K562 (cell line): ENCODE results near the gene MRPL40. TPM values are rescaled to one million over a fixed set of nuclear protein-coding genes. Genes with fewer than 3 reads are reported as not detected.

Experiments used
- CBX3 ChIP-seq, 2 experiments: IDR thresholded peaks; 1 replicate in 1 of 2; 2 replicates in 1 of 2; pipeline ENCODE4 v1.6.1; 2012; ENCODE audit warnings: inconsistent platforms in 2 of 2, low read length in 2 of 2, borderline replicate concordance in 1 of 2, control low read depth in 1 of 2
- CHD1 ChIP-seq: fragments of 200-600 bp; sonication (generic); IDR thresholded peaks from one replicate; pipeline ENCODE4 v1.6.1; 2012; ENCODE audit warnings: mild to moderate bottlenecking, moderate library complexity, low read length, inconsistent platforms
- CHD2 ChIP-seq: IDR thresholded peaks from 2 replicates; pipeline ENCODE4 v1.6.1; 2011; ENCODE audit warnings: low read depth, low read length
- HDAC6 ChIP-seq: IDR thresholded peaks from 2 replicates; pipeline ENCODE4 v1.6.1; 2012; ENCODE audit warnings: low read depth, mild to moderate bottlenecking, control low read depth, inconsistent platforms, low read length, moderate library complexity
- KDM5B ChIP-seq: fragments of 200-600 bp; sonication (generic); IDR thresholded peaks from 2 replicates; pipeline ENCODE4 v1.6.1; 2012; ENCODE audit warnings: low read depth, mild to moderate bottlenecking, moderate library complexity, low read length, control low read depth, inconsistent platforms; ENCODE audit not compliant: insufficient replicate concordance
- NFXL1 ChIP-seq: fragments of 450-650 bp; formaldehyde crosslinking; IDR thresholded peaks from 2 replicates; pipeline ENCODE4 v1.4.0; 2021; ENCODE audit warnings: mild to moderate bottlenecking
- SETDB1 ChIP-seq: IDR thresholded peaks from one replicate; pipeline ENCODE4 v1.6.1; 2012; ENCODE audit warnings: low read length, control low read depth, inconsistent platforms
- TEAD4 ChIP-seq, 2 experiments: sonication (generic) in 1 of 2; formaldehyde crosslinking in 1 of 2; IDR thresholded peaks; 2 replicates each; pipeline versions ENCODE4 v1.6.1 to v1.8.0; 2012 to 2022; ENCODE audit warnings: borderline replicate concordance in 1 of 2, inconsistent platforms in 1 of 2, low read length in 1 of 2, mild to moderate bottlenecking in 1 of 2, missing genetic modification reagents in 1 of 2
- WHSC1 ChIP-seq: IDR thresholded peaks from one replicate; pipeline ENCODE4 v1.6.1; 2012; ENCODE audit warnings: low read length, control low read depth, inconsistent platforms
- XRCC5 ChIP-seq: fragments of 200-400 bp; formaldehyde crosslinking; IDR thresholded peaks from 2 replicates; pipeline ENCODE4 v1.6.1; 2017; ENCODE audit warnings: low read depth, mild to moderate bottlenecking, low read length
- ZBTB7A ChIP-seq: IDR thresholded peaks from 2 replicates; pipeline ENCODE4 v1.6.1; 2011; ENCODE audit warnings: low read depth, mild to moderate bottlenecking, low read length, moderate library complexity, borderline replicate concordance; ENCODE audit not compliant: control insufficient read depth
- polyA plus RNA-seq, 8 experiments: library from polyadenylated mRNA; depleted of rRNA in 4 of 8; stranded (reverse) in 5 of 8; unstranded in 3 of 8; fragments of >200 nt; fragmentation: Nextera tagmentation in 2 of 8; fragmentation: Illumina TruSeq in 1 of 8; extraction: Ambion mirVana in 2 of 8; extraction: Trizol in 1 of 8; gene quantifications; 2 replicates each; pipeline versions ENCODE4 v1.2.1 to v1.2.3, GENCODE V29; 2011 to 2014; ENCODE audit warnings: inconsistent platforms in 1 of 8, missing spikeins in 1 of 8
- total RNA-seq, 7 experiments: library from RNA; depleted of rRNA in 6 of 7; stranded (reverse); fragments of >200 nt in 6 of 7; fragmentation: Illumina TruSeq in 2 of 7; extraction: Trizol in 2 of 7; gene quantifications; 2 replicates each; pipeline versions ENCODE4 v1.2.1 to v1.2.3, GENCODE V29; 2011 to 2021; ENCODE audit warnings: low replicate concordance in 1 of 7
- TF ChIP-seq, protein P1 (sequence below): fragments of 200-600 bp; sonication (generic); IDR thresholded peaks from one replicate; pipeline ENCODE4 v1.6.1; 2012; ENCODE audit warnings: mild to moderate bottlenecking, low read depth, low read length, inconsistent platforms
- TF ChIP-seq, protein P2 (sequence below): IDR thresholded peaks from 2 replicates; pipeline ENCODE4 v1.6.1; 2011; ENCODE audit not compliant: insufficient read length; ENCODE audit errors: extremely low read depth

The MRPL40 gene
- total and polyA plus RNA-seq, 9 of the 15 experiments (the other 6 are each of a cell fraction or from before 2014, with no cell fraction given): 132 to 652 (median 208) TPM

DNA sequence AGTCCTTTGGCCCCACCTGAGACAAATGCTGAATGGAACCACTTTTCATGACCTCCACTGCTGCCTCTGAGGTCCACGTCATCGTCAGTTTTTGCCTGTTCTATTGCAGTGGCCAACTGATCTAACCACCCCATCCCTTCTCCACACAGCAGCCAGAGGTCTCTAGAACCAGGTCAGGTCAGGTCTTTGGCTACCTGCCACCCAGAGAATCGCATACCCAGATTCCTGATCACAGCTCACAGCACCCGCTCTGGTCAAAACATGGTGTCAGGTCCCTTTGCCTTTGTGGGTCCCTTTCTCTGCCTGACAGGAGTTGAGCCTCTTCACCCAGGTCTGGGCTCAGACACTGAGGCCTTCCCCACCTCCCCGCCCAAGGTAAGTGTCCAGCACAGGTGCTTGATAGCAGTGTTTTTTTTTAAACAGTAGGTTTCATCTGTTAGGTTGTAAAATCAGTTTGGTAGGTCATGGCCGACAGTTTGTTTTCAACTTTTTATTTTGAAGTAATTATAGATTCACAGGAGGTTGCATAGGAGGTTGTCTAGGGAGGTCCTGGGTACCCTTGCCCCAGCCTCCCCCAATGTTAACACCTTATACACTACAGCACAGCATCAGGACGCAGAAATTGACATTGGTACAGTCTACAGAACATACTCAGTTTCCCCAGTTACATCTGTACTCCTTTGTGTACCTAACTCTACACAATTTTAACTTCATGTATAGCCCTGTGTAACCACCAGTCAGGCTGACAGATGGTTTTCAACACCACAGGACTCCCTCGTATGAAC is 8.3 kb downstream of the MRPL40 start (continued):
- TF ChIP-seq, protein P1, sequence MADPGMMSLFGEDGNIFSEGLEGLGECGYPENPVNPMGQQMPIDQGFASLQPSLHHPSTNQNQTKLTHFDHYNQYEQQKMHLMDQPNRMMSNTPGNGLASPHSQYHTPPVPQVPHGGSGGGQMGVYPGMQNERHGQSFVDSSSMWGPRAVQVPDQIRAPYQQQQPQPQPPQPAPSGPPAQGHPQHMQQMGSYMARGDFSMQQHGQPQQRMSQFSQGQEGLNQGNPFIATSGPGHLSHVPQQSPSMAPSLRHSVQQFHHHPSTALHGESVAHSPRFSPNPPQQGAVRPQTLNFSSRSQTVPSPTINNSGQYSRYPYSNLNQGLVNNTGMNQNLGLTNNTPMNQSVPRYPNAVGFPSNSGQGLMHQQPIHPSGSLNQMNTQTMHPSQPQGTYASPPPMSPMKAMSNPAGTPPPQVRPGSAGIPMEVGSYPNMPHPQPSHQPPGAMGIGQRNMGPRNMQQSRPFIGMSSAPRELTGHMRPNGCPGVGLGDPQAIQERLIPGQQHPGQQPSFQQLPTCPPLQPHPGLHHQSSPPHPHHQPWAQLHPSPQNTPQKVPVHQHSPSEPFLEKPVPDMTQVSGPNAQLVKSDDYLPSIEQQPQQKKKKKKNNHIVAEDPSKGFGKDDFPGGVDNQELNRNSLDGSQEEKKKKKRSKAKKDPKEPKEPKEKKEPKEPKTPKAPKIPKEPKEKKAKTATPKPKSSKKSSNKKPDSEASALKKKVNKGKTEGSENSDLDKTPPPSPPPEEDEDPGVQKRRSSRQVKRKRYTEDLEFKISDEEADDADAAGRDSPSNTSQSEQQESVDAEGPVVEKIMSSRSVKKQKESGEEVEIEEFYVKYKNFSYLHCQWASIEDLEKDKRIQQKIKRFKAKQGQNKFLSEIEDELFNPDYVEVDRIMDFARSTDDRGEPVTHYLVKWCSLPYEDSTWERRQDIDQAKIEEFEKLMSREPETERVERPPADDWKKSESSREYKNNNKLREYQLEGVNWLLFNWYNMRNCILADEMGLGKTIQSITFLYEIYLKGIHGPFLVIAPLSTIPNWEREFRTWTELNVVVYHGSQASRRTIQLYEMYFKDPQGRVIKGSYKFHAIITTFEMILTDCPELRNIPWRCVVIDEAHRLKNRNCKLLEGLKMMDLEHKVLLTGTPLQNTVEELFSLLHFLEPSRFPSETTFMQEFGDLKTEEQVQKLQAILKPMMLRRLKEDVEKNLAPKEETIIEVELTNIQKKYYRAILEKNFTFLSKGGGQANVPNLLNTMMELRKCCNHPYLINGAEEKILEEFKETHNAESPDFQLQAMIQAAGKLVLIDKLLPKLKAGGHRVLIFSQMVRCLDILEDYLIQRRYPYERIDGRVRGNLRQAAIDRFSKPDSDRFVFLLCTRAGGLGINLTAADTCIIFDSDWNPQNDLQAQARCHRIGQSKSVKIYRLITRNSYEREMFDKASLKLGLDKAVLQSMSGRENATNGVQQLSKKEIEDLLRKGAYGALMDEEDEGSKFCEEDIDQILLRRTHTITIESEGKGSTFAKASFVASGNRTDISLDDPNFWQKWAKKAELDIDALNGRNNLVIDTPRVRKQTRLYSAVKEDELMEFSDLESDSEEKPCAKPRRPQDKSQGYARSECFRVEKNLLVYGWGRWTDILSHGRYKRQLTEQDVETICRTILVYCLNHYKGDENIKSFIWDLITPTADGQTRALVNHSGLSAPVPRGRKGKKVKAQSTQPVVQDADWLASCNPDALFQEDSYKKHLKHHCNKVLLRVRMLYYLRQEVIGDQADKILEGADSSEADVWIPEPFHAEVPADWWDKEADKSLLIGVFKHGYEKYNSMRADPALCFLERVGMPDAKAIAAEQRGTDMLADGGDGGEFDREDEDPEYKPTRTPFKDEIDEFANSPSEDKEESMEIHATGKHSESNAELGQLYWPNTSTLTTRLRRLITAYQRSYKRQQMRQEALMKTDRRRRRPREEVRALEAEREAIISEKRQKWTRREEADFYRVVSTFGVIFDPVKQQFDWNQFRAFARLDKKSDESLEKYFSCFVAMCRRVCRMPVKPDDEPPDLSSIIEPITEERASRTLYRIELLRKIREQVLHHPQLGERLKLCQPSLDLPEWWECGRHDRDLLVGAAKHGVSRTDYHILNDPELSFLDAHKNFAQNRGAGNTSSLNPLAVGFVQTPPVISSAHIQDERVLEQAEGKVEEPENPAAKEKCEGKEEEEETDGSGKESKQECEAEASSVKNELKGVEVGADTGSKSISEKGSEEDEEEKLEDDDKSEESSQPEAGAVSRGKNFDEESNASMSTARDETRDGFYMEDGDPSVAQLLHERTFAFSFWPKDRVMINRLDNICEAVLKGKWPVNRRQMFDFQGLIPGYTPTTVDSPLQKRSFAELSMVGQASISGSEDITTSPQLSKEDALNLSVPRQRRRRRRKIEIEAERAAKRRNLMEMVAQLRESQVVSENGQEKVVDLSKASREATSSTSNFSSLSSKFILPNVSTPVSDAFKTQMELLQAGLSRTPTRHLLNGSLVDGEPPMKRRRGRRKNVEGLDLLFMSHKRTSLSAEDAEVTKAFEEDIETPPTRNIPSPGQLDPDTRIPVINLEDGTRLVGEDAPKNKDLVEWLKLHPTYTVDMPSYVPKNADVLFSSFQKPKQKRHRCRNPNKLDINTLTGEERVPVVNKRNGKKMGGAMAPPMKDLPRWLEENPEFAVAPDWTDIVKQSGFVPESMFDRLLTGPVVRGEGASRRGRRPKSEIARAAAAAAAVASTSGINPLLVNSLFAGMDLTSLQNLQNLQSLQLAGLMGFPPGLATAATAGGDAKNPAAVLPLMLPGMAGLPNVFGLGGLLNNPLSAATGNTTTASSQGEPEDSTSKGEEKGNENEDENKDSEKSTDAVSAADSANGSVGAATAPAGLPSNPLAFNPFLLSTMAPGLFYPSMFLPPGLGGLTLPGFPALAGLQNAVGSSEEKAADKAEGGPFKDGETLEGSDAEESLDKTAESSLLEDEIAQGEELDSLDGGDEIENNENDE: no peak
- peak in 1 of 2 experiments; percentile 47; a peak in 1 of 3 replicates for TF ChIP-seq CBX3 (IDR thresholded peaks at IDR 0.05; ENCODE audit: borderline replicate concordance in 1 of 2, low read length in 2 of 2)
- TF ChIP-seq KDM5B: peak; percentile 56
- TF ChIP-seq, protein P2, sequence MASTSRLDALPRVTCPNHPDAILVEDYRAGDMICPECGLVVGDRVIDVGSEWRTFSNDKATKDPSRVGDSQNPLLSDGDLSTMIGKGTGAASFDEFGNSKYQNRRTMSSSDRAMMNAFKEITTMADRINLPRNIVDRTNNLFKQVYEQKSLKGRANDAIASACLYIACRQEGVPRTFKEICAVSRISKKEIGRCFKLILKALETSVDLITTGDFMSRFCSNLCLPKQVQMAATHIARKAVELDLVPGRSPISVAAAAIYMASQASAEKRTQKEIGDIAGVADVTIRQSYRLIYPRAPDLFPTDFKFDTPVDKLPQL: no peak
- 0 out of 2 replicates have a peak, but pooled peaks have one; percentile 19 for TF ChIP-seq XRCC5
- TF ChIP-seq CHD2: peak; percentile 22; the same call in 1 of the 2 replicates
- 0 out of 2 replicates have a peak, but pooled peaks have one; percentile 14 for TF ChIP-seq TEAD4 (IDR thresholded peaks at IDR 0.05; ENCODE audit: low read length)
- TF ChIP-seq TEAD4 (CRISPR knock-in tag; IDR thresholded peaks at IDR 0.05; ENCODE audit: borderline replicate concordance): no peak
- peak; percentile 94 for TF ChIP-seq WHSC1
- peak; percentile 56 for TF ChIP-seq CHD1
- 0 out of 2 replicates have a peak, but pooled peaks have one; percentile 7 for TF ChIP-seq ZBTB7A
- no peak for TF ChIP-seq NFXL1
- peak; percentile 63; the same call in 1 of the 2 replicates for TF ChIP-seq HDAC6
- TF ChIP-seq SETDB1: peak; percentile 67
- TF ChIP-seq, all 486 proteins: peak for 13
